ENCODE measurements around the gene RAB5IF. TPM values are rescaled to one million over a fixed set of nuclear protein-coding genes. Genes with fewer than 3 reads are reported as not detected.
"Not testable (repeated sequence)": the region's sequence is repeated elsewhere in the genome, so short reads cannot be mapped to it uniquely, and the experiment has no call there.

Gene RAB5IF
- total and polyA plus RNA-seq, 9 of the 15 experiments (the other 6 are each of a cell fraction or from before 2014, with no cell fraction given): 26.5 to 198 (median 134) TPM

- FAIRE-seq; ATAC-seq; CTCF ChIA-PET (ENCODE audit: low intra/inter-chr PET ratio); intact Hi-C loops (cut with micrococcal nuclease); BruUV-seq (replicated peaks); H3K4me2 ChIP-seq (ENCODE audit: insufficient read depth, low read length); H3K4me3 ChIP-seq; DNase-seq (ENCODE audit: extremely low read depth in 1 of 4, low spot score in 3 of 4); H2AFZ ChIP-seq (ENCODE audit: low read depth, low read length); H3K4me1 ChIP-seq (replicated peaks in 1 of 2; ENCODE audit: control insufficient read depth in 2 of 2, insufficient read depth in 2 of 2, low read length in 2 of 2); H3K9me1 ChIP-seq (ENCODE audit: control insufficient read depth, insufficient read depth, low read length); H3K27me3 ChIP-seq (ENCODE audit: control insufficient read depth in 2 of 2, insufficient read depth in 2 of 2, low read length in 2 of 2); in situ Hi-C loops (cut with MboI); H3K9ac ChIP-seq (ENCODE audit: insufficient read depth in 1 of 2, low read depth in 2 of 2, low read length in 2 of 2); H3K27ac ChIP-seq (ENCODE audit: extremely low read depth, low read depth, low read length); H4K20me1 ChIP-seq (replicated peaks; ENCODE audit: control insufficient read depth, insufficient read depth, low read length); H3K9me3 ChIP-seq (replicated peaks; ENCODE audit: control insufficient read depth, insufficient read depth, low read depth, low read length): not testable (repeated sequence)
- peaks cover 54% of the 10 kb centered on the region for H3K36me3 ChIP-seq (ENCODE audit: control insufficient read depth, insufficient read depth, low read length)
- TF ChIP-seq MAFF (IDR thresholded peaks at IDR 0.05; ENCODE audit: low read length): peak; percentile 19; the same call in 1 of the 2 replicates
- peak; percentile 76 for TF ChIP-seq ZNF316 (IDR thresholded peaks at IDR 0.05)
- TF ChIP-seq C11orf30 (IDR thresholded peaks at IDR 0.05; ENCODE audit: low read depth): peak; percentile 43; the same call in 1 of the 2 replicates
- TF ChIP-seq MAFG (tag; conservative IDR thresholded peaks at IDR 0.05): peak; percentile 39; the same call in 1 of the 2 replicates
- peak; percentile 30; the same call in 1 of the 2 replicates for TF ChIP-seq NFE2 (IDR thresholded peaks at IDR 0.05; ENCODE audit: low read depth)
- 92% methylated on average over 4 of the region's 6 CpGs for WGBS (ENCODE audit: insufficient coverage, low coverage, missing lambda C conversion rate)
- POLR2A ChIA-PET: interaction anchor here (0.6 kb wide), 1 partner anchor 861 kb away, joined by 3 read pairs; no protein-coding TSS in a partner anchor
- peaks cover 31% of the 10 kb centered on the region for H3K79me2 ChIP-seq (ENCODE audit: control insufficient read depth, insufficient read depth, low read length)
Observed at GRCh38 chr20:36608388-36608728, 2.8 kb downstream of the RAB5IF start.

GRCh38 chr20:36611625-36612024, 6.0 kb downstream of the RAB5IF start:
- BruUV-seq (replicated peaks): no TSS peak
- Histone ChIP-seq H3K4me2 (ENCODE audit: insufficient read depth, low read length) (no peak overlapping the region), H3K9ac (ENCODE audit: insufficient read depth in 1 of 2, low read depth in 2 of 2, low read length in 2 of 2) (no peak overlapping the region), H3K79me2 (ENCODE audit: control insufficient read depth, insufficient read depth, low read length) (peaks cover 19% of the 10 kb centered on the region), H3K36me3 (ENCODE audit: control insufficient read depth, insufficient read depth, low read length) (peaks cover 64% of the 10 kb centered on the region), H3K4me1 (replicated peaks in 1 of 2; ENCODE audit: control insufficient read depth in 2 of 2, insufficient read depth in 2 of 2, low read length in 2 of 2) (peaks cover 0 to 5% of the 10 kb centered on the region in 2 experiments; a peak in 3 of 5 replicates), H2AFZ (ENCODE audit: low read depth, low read length) (no peak overlapping the region), H3K9me3 (replicated peaks; ENCODE audit: control insufficient read depth, insufficient read depth, low read depth, low read length) (no peaks in the 10 kb centered on the region), H3K9me1 (ENCODE audit: control insufficient read depth, insufficient read depth, low read length) (peaks cover 4% of the 10 kb centered on the region), H3K27ac (ENCODE audit: extremely low read depth, low read depth, low read length) (no peak overlapping the region), H4K20me1 (replicated peaks; ENCODE audit: control insufficient read depth, insufficient read depth, low read length) (peaks cover 4% of the 10 kb centered on the region), H3K27me3 (ENCODE audit: control insufficient read depth in 2 of 2, insufficient read depth in 2 of 2, low read length in 2 of 2) (no peaks in the 10 kb centered on the region), H3K4me3 (no peak overlapping the region)
- ChIA-PET CTCF (ENCODE audit: low intra/inter-chr PET ratio) (no interaction called here), POLR2A (interaction anchor here (0.6 to 1.2 kb wide), 3 partner anchors 12 to 275 kb away, joined by 3 to 4 read pairs (median 3); no protein-coding TSS in a partner anchor)
- no peak for FAIRE-seq
- no peak for DNase-seq (ENCODE audit: extremely low read depth in 1 of 4, low spot score in 3 of 4)
- 89% methylated on average over 5 of the region's 5 CpGs for WGBS (ENCODE audit: insufficient coverage, low coverage, missing lambda C conversion rate)
- intact Hi-C loops (cut with micrococcal nuclease): loop anchor here (5.0 to 10.0 kb wide), 2 partner anchors 133 to 276 kb away; partner anchors contain the start of gene NDRG3
- in situ Hi-C loops (cut with MboI): no loop called here
- no peak for ATAC-seq
- no peak for TF ChIP-seq KLF10 (CRISPR knock-in tag; IDR thresholded peaks at IDR 0.05)
- TF ChIP-seq PTTG1 (tag; IDR thresholded peaks at IDR 0.05; ENCODE audit: low read depth): no peak
- TF ChIP-seq RBM22 (IDR thresholded peaks at IDR 0.05; ENCODE audit: low read depth, low read length, poor library complexity, severe bottlenecking): no peak
- no peak for TF ChIP-seq CBFA2T3 (IDR thresholded peaks at IDR 0.05)
- no peak for TF ChIP-seq SMC3 (conservative IDR thresholded peaks at IDR 0.05; ENCODE audit: insufficient read depth, low read depth, low read length)
- no peak for TF ChIP-seq RNF219 (CRISPR knock-in tag; IDR thresholded peaks at IDR 0.05)
- TF ChIP-seq PHB2 (IDR thresholded peaks at IDR 0.05; ENCODE audit: low read depth): no peak
- no peak for TF ChIP-seq ZC3H8 (IDR thresholded peaks at IDR 0.05)
- TF ChIP-seq, protein P1, sequence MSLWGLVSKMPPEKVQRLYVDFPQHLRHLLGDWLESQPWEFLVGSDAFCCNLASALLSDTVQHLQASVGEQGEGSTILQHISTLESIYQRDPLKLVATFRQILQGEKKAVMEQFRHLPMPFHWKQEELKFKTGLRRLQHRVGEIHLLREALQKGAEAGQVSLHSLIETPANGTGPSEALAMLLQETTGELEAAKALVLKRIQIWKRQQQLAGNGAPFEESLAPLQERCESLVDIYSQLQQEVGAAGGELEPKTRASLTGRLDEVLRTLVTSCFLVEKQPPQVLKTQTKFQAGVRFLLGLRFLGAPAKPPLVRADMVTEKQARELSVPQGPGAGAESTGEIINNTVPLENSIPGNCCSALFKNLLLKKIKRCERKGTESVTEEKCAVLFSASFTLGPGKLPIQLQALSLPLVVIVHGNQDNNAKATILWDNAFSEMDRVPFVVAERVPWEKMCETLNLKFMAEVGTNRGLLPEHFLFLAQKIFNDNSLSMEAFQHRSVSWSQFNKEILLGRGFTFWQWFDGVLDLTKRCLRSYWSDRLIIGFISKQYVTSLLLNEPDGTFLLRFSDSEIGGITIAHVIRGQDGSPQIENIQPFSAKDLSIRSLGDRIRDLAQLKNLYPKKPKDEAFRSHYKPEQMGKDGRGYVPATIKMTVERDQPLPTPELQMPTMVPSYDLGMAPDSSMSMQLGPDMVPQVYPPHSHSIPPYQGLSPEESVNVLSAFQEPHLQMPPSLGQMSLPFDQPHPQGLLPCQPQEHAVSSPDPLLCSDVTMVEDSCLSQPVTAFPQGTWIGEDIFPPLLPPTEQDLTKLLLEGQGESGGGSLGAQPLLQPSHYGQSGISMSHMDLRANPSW (CRISPR knock-in tag; IDR thresholded peaks at IDR 0.05): no peak

All from K562 (cell line).